ENCODE results near the gene FARS2. TPM values are rescaled to one million over a fixed set of nuclear protein-coding genes. Genes with fewer than 3 reads are reported as not detected.
"Not testable (repeated sequence)": the region's sequence is repeated elsewhere in the genome, so short reads cannot be mapped to it uniquely, and the experiment has no call there.

The FARS2 gene
- total and polyA plus RNA-seq, 2 donors (not counting 1 experiment from before 2014, with no cell fraction given) = 11.0 to 18.5 TPM

- Histone ChIP-seq H3K4me1 (ENCODE audit: control insufficient read depth, extremely low read depth, insufficient read depth, low read length) (no peaks in the 10 kb centered on the region), H2AFZ (ENCODE audit: low read length) (no peak overlapping the region), H4K20me1 (ENCODE audit: control insufficient read depth, extremely low read depth, insufficient read depth, low read length) (no peaks in the 10 kb centered on the region)
Measured at GRCh38 chr6:5786969-5787720, 525.8 kb downstream of the FARS2 start.

DNA sequence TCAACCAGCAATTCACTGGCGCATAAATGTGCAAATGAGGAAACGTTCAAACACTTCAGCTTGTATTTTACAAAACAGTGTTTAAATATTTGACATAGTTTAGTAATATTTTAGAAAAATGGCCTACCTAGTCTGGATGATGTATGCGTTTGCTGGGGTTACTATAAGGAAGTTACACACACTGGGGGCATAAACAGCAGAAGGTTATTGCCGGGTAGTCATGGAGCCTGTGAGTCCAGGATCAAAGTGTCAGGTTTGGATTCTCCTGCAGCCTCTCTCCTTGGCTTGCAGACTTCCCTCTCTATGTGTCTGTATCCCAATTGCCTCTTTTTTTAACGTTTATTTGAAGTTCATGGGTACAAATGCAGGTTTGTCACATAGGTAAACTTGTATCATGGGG lies 528.1 kb downstream of the FARS2 start:
- H3K9ac ChIP-seq (ENCODE audit: insufficient read depth, low read length); H2AFZ ChIP-seq (ENCODE audit: low read length); H3K79me2 ChIP-seq (ENCODE audit: control insufficient read depth, insufficient read depth, low read length); H4K20me1 ChIP-seq (ENCODE audit: control insufficient read depth, extremely low read depth, insufficient read depth, low read length); H3K4me2 ChIP-seq (ENCODE audit: extremely low read depth, insufficient read depth, low read length); H3K9me3 ChIP-seq (ENCODE audit: control insufficient read depth, insufficient read depth, low read depth, low read length); H3K36me3 ChIP-seq (ENCODE audit: control insufficient read depth, insufficient read depth, low read length); H3K4me1 ChIP-seq (ENCODE audit: control insufficient read depth, extremely low read depth, insufficient read depth, low read length); DNase-seq (ENCODE audit: low read depth in 2 of 2); H3K4me3 ChIP-seq (replicated peaks in 1 of 4; ENCODE audit: control extremely low read depth in 1 of 4, insufficient read depth in 1 of 4, low read depth in 3 of 4, low read length in 4 of 4); H3K27ac ChIP-seq (ENCODE audit: insufficient read depth, low read length); H3K27me3 ChIP-seq (ENCODE audit: control insufficient read depth, insufficient read depth, low read length): not testable (repeated sequence)

More at GRCh38 chr6:5786969-5787720, 525.8 kb downstream of the FARS2 start:
- no peaks in the 10 kb centered on the region for H3K79me2 ChIP-seq (ENCODE audit: control insufficient read depth, insufficient read depth, low read length)
- H3K4me3 ChIP-seq (replicated peaks in 1 of 4; ENCODE audit: control extremely low read depth in 1 of 4, insufficient read depth in 1 of 4, low read depth in 3 of 4, low read length in 4 of 4) = no peak overlapping the region
- H3K27me3 ChIP-seq (ENCODE audit: control insufficient read depth, insufficient read depth, low read length) = no peaks in the 10 kb centered on the region
- H3K9me3 ChIP-seq (ENCODE audit: control insufficient read depth, insufficient read depth, low read depth, low read length) = no peaks in the 10 kb centered on the region
- no peaks in the 10 kb centered on the region for H3K36me3 ChIP-seq (ENCODE audit: control insufficient read depth, insufficient read depth, low read length)
- no peak for TF ChIP-seq EZH2 (IDR thresholded peaks at IDR 0.05; ENCODE audit: low read length, missing control alignments)
- TF ChIP-seq, protein P1, sequence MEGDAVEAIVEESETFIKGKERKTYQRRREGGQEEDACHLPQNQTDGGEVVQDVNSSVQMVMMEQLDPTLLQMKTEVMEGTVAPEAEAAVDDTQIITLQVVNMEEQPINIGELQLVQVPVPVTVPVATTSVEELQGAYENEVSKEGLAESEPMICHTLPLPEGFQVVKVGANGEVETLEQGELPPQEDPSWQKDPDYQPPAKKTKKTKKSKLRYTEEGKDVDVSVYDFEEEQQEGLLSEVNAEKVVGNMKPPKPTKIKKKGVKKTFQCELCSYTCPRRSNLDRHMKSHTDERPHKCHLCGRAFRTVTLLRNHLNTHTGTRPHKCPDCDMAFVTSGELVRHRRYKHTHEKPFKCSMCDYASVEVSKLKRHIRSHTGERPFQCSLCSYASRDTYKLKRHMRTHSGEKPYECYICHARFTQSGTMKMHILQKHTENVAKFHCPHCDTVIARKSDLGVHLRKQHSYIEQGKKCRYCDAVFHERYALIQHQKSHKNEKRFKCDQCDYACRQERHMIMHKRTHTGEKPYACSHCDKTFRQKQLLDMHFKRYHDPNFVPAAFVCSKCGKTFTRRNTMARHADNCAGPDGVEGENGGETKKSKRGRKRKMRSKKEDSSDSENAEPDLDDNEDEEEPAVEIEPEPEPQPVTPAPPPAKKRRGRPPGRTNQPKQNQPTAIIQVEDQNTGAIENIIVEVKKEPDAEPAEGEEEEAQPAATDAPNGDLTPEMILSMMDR (conservative IDR thresholded peaks at IDR 0.05 in 1 of 2, IDR thresholded peaks at IDR 0.05 in 1 of 2; ENCODE audit: low read depth in 1 of 2, low read length in 2 of 2) = no peak
- H3K9ac ChIP-seq (ENCODE audit: insufficient read depth, low read length) = no peak overlapping the region
- no peak for DNase-seq (ENCODE audit: low read depth in 2 of 2)
- H3K27ac ChIP-seq (ENCODE audit: insufficient read depth, low read length) = no peak overlapping the region
- no peak overlapping the region for H3K4me2 ChIP-seq (ENCODE audit: extremely low read depth, insufficient read depth, low read length)

DNA sequence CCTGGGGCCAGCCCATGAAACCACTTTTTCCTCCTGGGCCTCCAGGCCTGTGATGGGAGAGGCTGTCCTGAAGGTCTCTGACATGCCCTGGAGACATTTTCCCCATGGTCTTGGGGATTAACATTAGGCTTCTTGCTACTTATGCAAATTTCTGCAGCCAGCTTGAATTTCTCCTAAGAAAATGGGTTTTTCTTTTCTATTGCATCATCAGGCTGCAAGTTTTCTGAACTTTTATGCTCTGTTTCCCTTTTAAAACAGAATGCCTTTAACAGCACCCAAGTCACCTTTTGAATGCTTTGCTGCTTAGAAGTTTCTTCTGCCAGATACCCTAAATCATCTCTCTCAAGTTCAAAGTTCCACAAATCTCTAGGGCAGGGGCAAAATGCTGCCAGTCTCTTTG lies 535.2 kb downstream of the FARS2 start:
- not testable (repeated sequence) for H3K27me3 ChIP-seq (ENCODE audit: control insufficient read depth, insufficient read depth, low read length); H2AFZ ChIP-seq (ENCODE audit: low read length); H3K9ac ChIP-seq (ENCODE audit: insufficient read depth, low read length); H3K36me3 ChIP-seq (ENCODE audit: control insufficient read depth, insufficient read depth, low read length); DNase-seq (ENCODE audit: low read depth in 2 of 2); H3K4me3 ChIP-seq (replicated peaks in 1 of 4; ENCODE audit: control extremely low read depth in 1 of 4, insufficient read depth in 1 of 4, low read depth in 3 of 4, low read length in 4 of 4); H3K4me2 ChIP-seq (ENCODE audit: extremely low read depth, insufficient read depth, low read length); H3K79me2 ChIP-seq (ENCODE audit: control insufficient read depth, insufficient read depth, low read length); H3K4me1 ChIP-seq (ENCODE audit: control insufficient read depth, extremely low read depth, insufficient read depth, low read length); H4K20me1 ChIP-seq (ENCODE audit: control insufficient read depth, extremely low read depth, insufficient read depth, low read length); H3K9me3 ChIP-seq (ENCODE audit: control insufficient read depth, insufficient read depth, low read depth, low read length); H3K27ac ChIP-seq (ENCODE audit: insufficient read depth, low read length)

DNA sequence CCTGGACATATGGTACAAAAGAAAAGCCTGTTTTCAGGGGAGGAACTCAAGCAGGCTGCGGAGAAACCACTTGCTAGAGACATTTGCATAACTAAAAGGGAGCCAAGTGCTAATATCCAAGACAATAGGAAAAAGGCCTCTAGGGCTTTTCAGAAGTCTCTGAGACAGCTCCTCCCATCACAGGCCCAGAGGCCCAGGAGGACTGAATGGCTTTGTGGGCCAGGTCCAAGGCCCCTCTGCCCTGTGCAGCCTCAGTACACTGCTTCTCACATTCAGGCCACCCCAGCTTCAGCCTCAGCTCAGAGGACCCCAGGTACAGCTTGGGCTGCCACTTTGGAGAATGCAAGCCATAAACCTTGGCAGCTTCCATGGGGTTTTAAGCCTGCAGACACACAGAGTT lies 545.1 kb downstream of the FARS2 start:
- not testable (repeated sequence) for H3K4me1 ChIP-seq (ENCODE audit: control insufficient read depth, extremely low read depth, insufficient read depth, low read length); H3K79me2 ChIP-seq (ENCODE audit: control insufficient read depth, insufficient read depth, low read length); H3K9ac ChIP-seq (ENCODE audit: insufficient read depth, low read length); H2AFZ ChIP-seq (ENCODE audit: low read length); H3K27ac ChIP-seq (ENCODE audit: insufficient read depth, low read length); DNase-seq (ENCODE audit: low read depth in 2 of 2); H3K4me3 ChIP-seq (replicated peaks in 1 of 4; ENCODE audit: control extremely low read depth in 1 of 4, insufficient read depth in 1 of 4, low read depth in 3 of 4, low read length in 4 of 4); H3K27me3 ChIP-seq (ENCODE audit: control insufficient read depth, insufficient read depth, low read length); H4K20me1 ChIP-seq (ENCODE audit: control insufficient read depth, extremely low read depth, insufficient read depth, low read length); H3K36me3 ChIP-seq (ENCODE audit: control insufficient read depth, insufficient read depth, low read length); H3K4me2 ChIP-seq (ENCODE audit: extremely low read depth, insufficient read depth, low read length); H3K9me3 ChIP-seq (ENCODE audit: control insufficient read depth, insufficient read depth, low read depth, low read length)

Data from fibroblast of lung (primary cell).